GM12891 (cell line): ENCODE measurements around the gene APBB1IP.

ENCODE experiments used
- POLR2A ChIP-seq: IDR thresholded peaks from 2 replicates; pipeline ENCODE4 v1.6.1; 2011; ENCODE audit warnings: low read depth, low read length, control low read depth
- TAF1 ChIP-seq: IDR thresholded peaks from 2 replicates; pipeline ENCODE4 v1.6.1; 2011; ENCODE audit warnings: low read depth, low read length, control low read depth

DNA sequence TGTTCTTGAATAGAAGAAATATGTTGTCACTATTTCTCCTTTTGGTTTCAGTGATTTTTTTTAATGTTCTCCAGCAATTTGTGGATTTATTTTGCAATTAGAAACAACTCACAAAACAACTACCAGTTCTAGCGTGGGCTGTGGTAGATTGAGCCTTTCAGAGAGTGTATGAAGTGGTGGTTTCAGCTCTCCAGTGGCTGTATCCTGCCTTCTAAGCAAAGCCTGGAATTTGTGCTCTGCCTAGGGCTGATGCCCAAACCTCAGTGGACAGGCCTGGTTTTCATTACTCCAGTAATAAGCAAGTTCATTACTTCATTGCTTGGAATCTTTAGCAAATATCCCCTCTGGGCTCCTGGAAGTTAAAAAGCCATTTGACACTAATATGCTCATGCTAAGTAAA is 35.9 kb downstream of the APBB1IP start:
- no peak for TF ChIP-seq POLR2A
- TF ChIP-seq TAF1: no peak
